Osteoblast (primary cell): ENCODE results near the gene TMEM256. TPM values are rescaled to one million over a fixed set of nuclear protein-coding genes. Genes with fewer than 3 reads are reported as not detected.

ENCODE experiments used
- DNase-seq: peaks from one replicate; pipeline ENCODE4 v3.0.0; 2011; ENCODE audit warnings: low spot score, mixed read lengths; ENCODE audit not compliant: insufficient read length; ENCODE audit errors: missing footprints
- H2AFZ ChIP-seq: 2 replicates; pipeline ENCODE4 v1.6.0; 2011; ENCODE audit warnings: mild to moderate bottlenecking, low read length
- H3K27ac ChIP-seq: 2 replicates; pipeline ENCODE4 v1.5.1; 2011; ENCODE audit warnings: mild to moderate bottlenecking, low read depth, low read length, moderate library complexity
- H3K27me3 ChIP-seq: 2 replicates; pipeline ENCODE4 v1.6.0; 2012; ENCODE audit warnings: mild to moderate bottlenecking, control low read depth, inconsistent platforms, low read length, moderate library complexity; ENCODE audit not compliant: insufficient read depth
- H3K36me3 ChIP-seq: 2 replicates; pipeline ENCODE4 v1.5.1; 2011; ENCODE audit warnings: mild to moderate bottlenecking, low read length, control low read depth, moderate library complexity; ENCODE audit not compliant: insufficient read depth
- H3K4me1 ChIP-seq: 2 replicates; pipeline ENCODE4 v1.5.1; 2011; ENCODE audit warnings: mild to moderate bottlenecking, low read length, control low read depth, moderate library complexity; ENCODE audit not compliant: insufficient read depth
- H3K4me2 ChIP-seq: 2 replicates; pipeline ENCODE4 v1.6.0; 2011; ENCODE audit warnings: mild to moderate bottlenecking, low read length; ENCODE audit not compliant: insufficient read depth
- H3K4me3 ChIP-seq: fragments of 200-600 bp; sonication (generic); 3 replicates; pipeline ENCODE4 v1.5.1; 2012; ENCODE audit warnings: mild to moderate bottlenecking, low read length, inconsistent platforms; ENCODE audit not compliant: insufficient read depth
- H3K79me2 ChIP-seq: 2 replicates; pipeline ENCODE4 v1.6.0; 2012; ENCODE audit warnings: mild to moderate bottlenecking, low read length, control low read depth, inconsistent platforms; ENCODE audit not compliant: insufficient read depth
- H3K9me3 ChIP-seq: 2 replicates; pipeline ENCODE4 v1.5.1; 2011; ENCODE audit warnings: low read depth, low read length, control low read depth
- H4K20me1 ChIP-seq: 2 replicates; pipeline ENCODE4 v1.6.0; 2012; ENCODE audit warnings: mild to moderate bottlenecking, low read length, control low read depth; ENCODE audit not compliant: insufficient read depth
- total RNA-seq: library from RNA; depleted of rRNA; stranded (reverse); fragments of >200 nt; gene quantifications from 2 replicates; pipeline ENCODE4 v1.2.3, GENCODE V29; 2012
- TF ChIP-seq, protein P1 (sequence below): IDR thresholded peaks from 2 replicates; pipeline ENCODE4 v1.5.1; 2011; ENCODE audit warnings: mild to moderate bottlenecking, low read depth, low read length, moderate library complexity; ENCODE audit errors: extremely low read depth

Gene TMEM256
- total RNA-seq, 1 donor: 59.4 TPM

DNA sequence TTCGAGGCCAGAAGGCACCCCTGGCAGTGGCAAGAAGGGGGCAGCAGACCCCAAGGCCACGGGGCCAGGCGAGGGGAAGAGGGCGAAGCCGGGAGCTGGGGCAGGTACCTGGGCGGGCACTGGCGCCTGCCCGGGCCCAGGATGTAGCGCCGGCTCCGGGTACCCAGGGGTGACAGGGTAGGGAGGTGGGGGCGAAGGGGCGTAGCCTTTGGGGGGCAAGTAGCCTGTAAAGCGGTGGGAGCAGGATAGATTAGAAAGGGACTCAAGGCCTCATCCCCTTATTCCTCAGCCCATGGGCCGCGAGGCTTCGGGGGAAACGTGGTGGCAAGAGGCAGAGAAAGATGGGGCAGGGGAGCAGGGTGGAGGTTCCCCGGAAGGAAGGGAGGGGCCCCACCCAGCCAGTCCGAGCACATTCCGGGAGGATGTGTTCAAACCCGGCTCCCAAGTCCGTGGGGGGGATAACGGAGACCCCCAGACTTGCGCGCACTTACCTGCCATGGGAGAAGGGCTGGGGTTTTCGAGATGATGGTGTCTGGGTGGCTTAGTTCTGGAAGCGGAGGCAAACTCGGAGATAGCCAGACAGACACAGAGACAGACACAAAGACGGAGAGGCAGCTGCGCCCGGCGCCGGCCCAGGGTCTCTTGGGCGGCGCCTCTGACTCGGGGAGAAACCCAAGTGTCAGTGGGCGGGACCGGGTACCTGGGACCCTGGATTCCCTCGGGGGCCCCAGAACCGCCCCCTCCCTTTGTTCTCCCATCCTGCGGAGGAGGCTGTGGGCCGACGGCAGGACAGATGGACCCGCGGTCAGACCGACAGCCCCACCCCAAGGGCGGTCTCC is 10.1 kb downstream of the TMEM256 start:
- DNase-seq: peak; percentile 96
- peak overlapping the region; percentile 85 for H3K4me3 ChIP-seq
- peaks cover 11% of the 10 kb centered on the region for H3K4me1 ChIP-seq
- H3K27me3 ChIP-seq: no peaks in the 10 kb centered on the region
- H3K79me2 ChIP-seq: peaks cover 7% of the 10 kb centered on the region
- H3K9me3 ChIP-seq: no peaks in the 10 kb centered on the region
- TF ChIP-seq, protein P1, sequence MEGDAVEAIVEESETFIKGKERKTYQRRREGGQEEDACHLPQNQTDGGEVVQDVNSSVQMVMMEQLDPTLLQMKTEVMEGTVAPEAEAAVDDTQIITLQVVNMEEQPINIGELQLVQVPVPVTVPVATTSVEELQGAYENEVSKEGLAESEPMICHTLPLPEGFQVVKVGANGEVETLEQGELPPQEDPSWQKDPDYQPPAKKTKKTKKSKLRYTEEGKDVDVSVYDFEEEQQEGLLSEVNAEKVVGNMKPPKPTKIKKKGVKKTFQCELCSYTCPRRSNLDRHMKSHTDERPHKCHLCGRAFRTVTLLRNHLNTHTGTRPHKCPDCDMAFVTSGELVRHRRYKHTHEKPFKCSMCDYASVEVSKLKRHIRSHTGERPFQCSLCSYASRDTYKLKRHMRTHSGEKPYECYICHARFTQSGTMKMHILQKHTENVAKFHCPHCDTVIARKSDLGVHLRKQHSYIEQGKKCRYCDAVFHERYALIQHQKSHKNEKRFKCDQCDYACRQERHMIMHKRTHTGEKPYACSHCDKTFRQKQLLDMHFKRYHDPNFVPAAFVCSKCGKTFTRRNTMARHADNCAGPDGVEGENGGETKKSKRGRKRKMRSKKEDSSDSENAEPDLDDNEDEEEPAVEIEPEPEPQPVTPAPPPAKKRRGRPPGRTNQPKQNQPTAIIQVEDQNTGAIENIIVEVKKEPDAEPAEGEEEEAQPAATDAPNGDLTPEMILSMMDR: peak; percentile 5
- H3K36me3 ChIP-seq: peaks cover 36% of the 10 kb centered on the region
- H3K4me2 ChIP-seq: peak overlapping the region; percentile 95
- peak overlapping the region; percentile 89 for H2AFZ ChIP-seq
- H3K27ac ChIP-seq: peak overlapping the region; percentile 41
- peaks cover under 1% of the 10 kb centered on the region for H4K20me1 ChIP-seq

DNA sequence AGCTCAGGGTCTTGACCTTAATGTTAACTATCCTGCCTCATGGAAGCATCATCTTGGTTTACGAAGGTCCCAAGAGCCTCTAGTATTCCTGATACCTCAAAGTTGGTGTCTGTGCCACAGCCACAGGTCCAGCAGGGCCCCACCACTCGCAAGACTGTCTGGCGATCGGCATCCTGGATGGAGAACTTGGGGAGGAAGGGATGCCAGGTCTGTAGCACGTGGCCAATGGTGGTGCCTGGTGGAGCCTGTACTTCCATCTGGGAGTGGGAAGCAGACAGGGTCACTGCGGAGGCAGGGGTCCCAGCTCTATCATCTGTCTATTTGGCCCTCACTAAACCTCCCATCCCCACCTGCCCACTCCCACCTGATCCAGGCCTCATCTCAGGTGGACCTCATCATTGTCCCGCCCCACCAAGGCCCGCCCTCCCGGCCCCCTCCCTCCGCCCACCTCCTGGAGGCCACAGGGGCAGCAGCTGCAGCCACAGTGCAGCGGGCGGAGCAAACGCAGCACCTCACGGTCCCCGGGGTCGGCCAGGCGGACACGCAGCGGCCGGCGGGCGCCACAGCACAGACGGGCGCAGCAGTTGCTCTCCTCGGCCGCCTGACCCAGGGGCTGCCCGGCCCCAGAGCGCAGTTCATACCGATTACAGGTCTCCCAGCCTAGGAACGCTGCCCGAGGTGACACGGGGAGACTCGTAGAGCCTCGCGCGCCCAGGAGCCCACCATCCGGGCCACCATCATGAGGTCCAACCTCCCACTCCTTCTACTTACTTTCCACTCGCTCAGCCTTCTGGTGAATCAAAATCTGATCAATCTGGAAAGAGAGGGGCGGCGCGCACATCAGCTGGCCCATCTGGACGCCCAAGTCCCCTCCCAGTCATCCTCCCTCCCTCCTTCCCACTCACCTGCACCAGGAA is 10.9 kb downstream of the TMEM256 start:
- H4K20me1 ChIP-seq: peaks cover 2% of the 10 kb centered on the region
- peaks cover 7% of the 10 kb centered on the region for H3K79me2 ChIP-seq
- peak; percentile 80 for DNase-seq
- peaks cover 37% of the 10 kb centered on the region for H3K36me3 ChIP-seq
- H3K4me3 ChIP-seq: peak overlapping the region; percentile 85
- TF ChIP-seq, protein P1: no peak
- H3K9me3 ChIP-seq: no peaks in the 10 kb centered on the region
- H3K4me1 ChIP-seq: peaks cover 11% of the 10 kb centered on the region
- H3K27me3 ChIP-seq: no peaks in the 10 kb centered on the region
- H3K4me2 ChIP-seq: peak overlapping the region; percentile 95
- H2AFZ ChIP-seq: no peak overlapping the region
- no peak overlapping the region for H3K27ac ChIP-seq

DNA sequence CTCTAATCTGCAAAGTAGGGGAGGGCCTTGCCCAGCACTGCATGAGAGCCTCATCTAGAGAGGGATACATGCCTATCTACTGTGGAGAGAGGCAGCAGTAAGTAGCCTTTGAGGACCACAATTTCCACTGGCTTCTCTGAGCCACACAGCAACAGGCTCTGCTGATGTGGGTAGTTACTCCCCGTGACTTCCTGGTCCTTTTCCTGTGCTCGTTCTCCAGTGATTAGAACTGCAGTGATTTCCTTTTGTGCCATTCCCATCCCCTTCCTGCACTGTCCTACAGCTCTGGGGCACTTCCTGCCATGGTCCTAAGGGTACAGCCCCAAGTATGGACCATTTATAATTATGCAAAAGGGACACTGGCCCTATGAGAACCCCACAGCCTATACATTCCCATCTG is 12.6 kb downstream of the TMEM256 start:
- peaks cover 7% of the 10 kb centered on the region for H3K79me2 ChIP-seq
- H3K4me1 ChIP-seq: peaks cover 11% of the 10 kb centered on the region
- peaks cover 37% of the 10 kb centered on the region for H3K36me3 ChIP-seq
- H3K27ac ChIP-seq: no peak overlapping the region
- no peak overlapping the region for H2AFZ ChIP-seq
- no peaks in the 10 kb centered on the region for H3K27me3 ChIP-seq
- peaks cover 2% of the 10 kb centered on the region for H4K20me1 ChIP-seq
- TF ChIP-seq, protein P1: no peak
- H3K4me2 ChIP-seq: no peak overlapping the region
- no peak overlapping the region for H3K4me3 ChIP-seq
- DNase-seq: peak; percentile 32
- H3K9me3 ChIP-seq: no peaks in the 10 kb centered on the region
